K562 (cell line): Measurements from ENCODE around the gene AGO1. TPM values are rescaled to one million over a fixed set of nuclear protein-coding genes. Genes with fewer than 3 reads are reported as not detected.

Experiments
- BACH1 ChIP-seq: fragments of 200-800 bp; sonication (Bioruptor generic); IDR thresholded peaks from 2 replicates; pipeline ENCODE4 v1.6.1; 2016; ENCODE audit warnings: missing genetic modification characterization, missing compliant biosample characterization
- HINFP ChIP-seq: fragments of 450-650 bp; conservative IDR thresholded peaks from 2 replicates; pipeline ENCODE4 v1.6.1; 2016; ENCODE audit warnings: missing genetic modification characterization, low read depth, mild to moderate bottlenecking, control low read depth, missing compliant biosample characterization
- ILK ChIP-seq: fragments of 450-650 bp; IDR thresholded peaks from 2 replicates; pipeline ENCODE4 v1.6.1; 2016; ENCODE audit warnings: missing genetic modification characterization, low read depth, mild to moderate bottlenecking, missing compliant biosample characterization, moderate library complexity, borderline replicate concordance
- KAT2B ChIP-seq: IDR thresholded peaks from one replicate; pipeline ENCODE4 v1.6.1; 2012; ENCODE audit warnings: low read depth, mild to moderate bottlenecking, control low read depth, inconsistent platforms, low read length, moderate library complexity
- POLR2A ChIP-seq: fragments of 450-650 bp; conservative IDR thresholded peaks from 2 replicates; pipeline ENCODE4 v1.6.1; 2016
- PRDM10 ChIP-seq: fragments of 450-650 bp; IDR thresholded peaks from 2 replicates; pipeline ENCODE4 v1.6.1; 2018; ENCODE audit not compliant: partially characterized antibody
- PRPF4 ChIP-seq: fragments of 200-400 bp; formaldehyde crosslinking; IDR thresholded peaks from one replicate; pipeline ENCODE4 v1.6.1; 2017; ENCODE audit warnings: low read length, low read depth, mild to moderate bottlenecking; ENCODE audit not compliant: insufficient read depth, poor library complexity, severe bottlenecking
- SETDB1 ChIP-seq: IDR thresholded peaks from one replicate; pipeline ENCODE4 v1.6.1; 2012; ENCODE audit warnings: low read length, control low read depth, inconsistent platforms
- YBX1 ChIP-seq: fragments of 450-650 bp; IDR thresholded peaks from 2 replicates; pipeline ENCODE4 v1.7.1; 2016; ENCODE audit warnings: mild to moderate bottlenecking
- ZBTB5 ChIP-seq: fragments of 450-650 bp; IDR thresholded peaks from 2 replicates; pipeline ENCODE4 v1.6.1; 2017; ENCODE audit warnings: antibody characterized with exemption
- ZNF124 ChIP-seq: sonication (generic); formaldehyde crosslinking; IDR thresholded peaks from 2 replicates; pipeline ENCODE4 v1.8.1; 2022; ENCODE audit warnings: missing genetic modification reagents
- ZNF592 ChIP-seq: fragments of 450-650 bp; IDR thresholded peaks from 2 replicates; pipeline ENCODE4 v1.6.1; 2017; ENCODE audit warnings: antibody characterized with exemption, mild to moderate bottlenecking
- polyA plus RNA-seq, 8 experiments: library from polyadenylated mRNA; depleted of rRNA in 4 of 8; stranded (reverse) in 5 of 8; unstranded in 3 of 8; fragments of >200 nt; fragmentation: Nextera tagmentation in 2 of 8; fragmentation: Illumina TruSeq in 1 of 8; extraction: Ambion mirVana in 2 of 8; extraction: Trizol in 1 of 8; gene quantifications; 2 replicates each; pipeline versions ENCODE4 v1.2.1 to v1.2.3, GENCODE V29; 2011 to 2014; ENCODE audit warnings: inconsistent platforms in 1 of 8, missing spikeins in 1 of 8
- total RNA-seq, 7 experiments: library from RNA; depleted of rRNA in 6 of 7; stranded (reverse); fragments of >200 nt in 6 of 7; fragmentation: Illumina TruSeq in 2 of 7; extraction: Trizol in 2 of 7; gene quantifications; 2 replicates each; pipeline versions ENCODE4 v1.2.1 to v1.2.3, GENCODE V29; 2011 to 2021; ENCODE audit warnings: low replicate concordance in 1 of 7

Gene AGO1
- total and polyA plus RNA-seq, 9 of the 15 experiments (the other 6 are each of a cell fraction or from before 2014, with no cell fraction given) = 7.3 to 64.2 (median 26.0) TPM

GRCh38 chr1:35882945-35883634 is at the start of gene AGO1 (continued):
- no peak for TF ChIP-seq PRDM10
- no peak for TF ChIP-seq YBX1
- no peak for TF ChIP-seq BACH1
- TF ChIP-seq ZNF124 (CRISPR knock-in tag) = no peak
- TF ChIP-seq POLR2A = peak; percentile 51; the same call in 1 of the 2 replicates
- no peak for TF ChIP-seq KAT2B
- TF ChIP-seq ILK (tag) = no peak
- no peak for TF ChIP-seq ZBTB5
- TF ChIP-seq HINFP (tag) = no peak
- no peak for TF ChIP-seq SETDB1
- TF ChIP-seq ZNF592 = 0 out of 2 replicates have a peak, but pooled peaks have one; percentile 38
- no peak for TF ChIP-seq PRPF4
